GM12872 (cell line): ENCODE data around the gene GDF11.
A peak's percentile ranks its signal among the peaks of the same experiment; 100 is the strongest.

ENCODE experiments used
- TF ChIP-seq, protein P1 (sequence below): IDR thresholded peaks from 3 replicates; pipeline ENCODE4 v1.5.1; 2011; ENCODE audit warnings: low read depth, mild to moderate bottlenecking, low read length, moderate library complexity; ENCODE audit not compliant: insufficient read depth

GDF11 gene

DNA sequence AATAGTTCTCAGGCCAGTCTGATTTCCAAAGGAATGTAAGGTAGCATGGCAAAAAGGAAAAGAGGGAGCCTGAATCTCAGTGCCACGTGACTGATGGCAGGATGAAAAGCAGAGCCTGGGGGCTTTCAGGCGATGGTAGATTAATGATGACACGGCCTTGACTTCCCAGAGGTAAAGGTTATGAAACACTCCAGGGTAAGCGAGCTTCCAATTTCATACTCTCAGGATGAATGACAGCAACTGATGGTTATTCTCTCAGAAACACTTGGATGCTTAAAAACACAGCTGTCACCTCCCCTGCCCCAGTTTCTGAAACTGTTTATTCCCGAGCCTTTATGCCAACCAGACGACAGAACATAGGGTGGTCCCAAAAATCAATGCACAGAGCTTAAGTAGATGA, 28.8 kb downstream of the GDF11 start:
- TF ChIP-seq, protein P1, sequence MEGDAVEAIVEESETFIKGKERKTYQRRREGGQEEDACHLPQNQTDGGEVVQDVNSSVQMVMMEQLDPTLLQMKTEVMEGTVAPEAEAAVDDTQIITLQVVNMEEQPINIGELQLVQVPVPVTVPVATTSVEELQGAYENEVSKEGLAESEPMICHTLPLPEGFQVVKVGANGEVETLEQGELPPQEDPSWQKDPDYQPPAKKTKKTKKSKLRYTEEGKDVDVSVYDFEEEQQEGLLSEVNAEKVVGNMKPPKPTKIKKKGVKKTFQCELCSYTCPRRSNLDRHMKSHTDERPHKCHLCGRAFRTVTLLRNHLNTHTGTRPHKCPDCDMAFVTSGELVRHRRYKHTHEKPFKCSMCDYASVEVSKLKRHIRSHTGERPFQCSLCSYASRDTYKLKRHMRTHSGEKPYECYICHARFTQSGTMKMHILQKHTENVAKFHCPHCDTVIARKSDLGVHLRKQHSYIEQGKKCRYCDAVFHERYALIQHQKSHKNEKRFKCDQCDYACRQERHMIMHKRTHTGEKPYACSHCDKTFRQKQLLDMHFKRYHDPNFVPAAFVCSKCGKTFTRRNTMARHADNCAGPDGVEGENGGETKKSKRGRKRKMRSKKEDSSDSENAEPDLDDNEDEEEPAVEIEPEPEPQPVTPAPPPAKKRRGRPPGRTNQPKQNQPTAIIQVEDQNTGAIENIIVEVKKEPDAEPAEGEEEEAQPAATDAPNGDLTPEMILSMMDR, result no peak

DNA sequence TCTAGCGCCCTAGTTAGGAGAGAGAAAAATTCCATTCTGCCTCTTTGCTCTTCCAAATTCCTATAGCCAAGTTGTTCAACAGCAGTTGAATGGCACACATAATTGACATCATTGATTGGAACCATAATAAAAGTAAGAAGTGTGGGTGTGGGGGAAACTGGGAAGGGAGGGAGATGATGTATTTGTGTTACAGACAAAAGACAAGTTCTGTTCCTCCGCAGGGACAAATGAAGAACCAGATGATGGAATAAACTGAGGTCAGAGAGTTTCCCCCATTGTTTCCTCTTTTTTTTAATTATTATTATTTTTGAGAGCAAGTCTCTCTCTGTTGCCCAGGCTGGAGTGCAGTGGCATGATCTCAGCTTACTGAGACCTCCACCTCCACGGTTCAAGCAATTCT, 34.9 kb downstream of the GDF11 start:
- TF ChIP-seq, protein P1, result no peak

DNA sequence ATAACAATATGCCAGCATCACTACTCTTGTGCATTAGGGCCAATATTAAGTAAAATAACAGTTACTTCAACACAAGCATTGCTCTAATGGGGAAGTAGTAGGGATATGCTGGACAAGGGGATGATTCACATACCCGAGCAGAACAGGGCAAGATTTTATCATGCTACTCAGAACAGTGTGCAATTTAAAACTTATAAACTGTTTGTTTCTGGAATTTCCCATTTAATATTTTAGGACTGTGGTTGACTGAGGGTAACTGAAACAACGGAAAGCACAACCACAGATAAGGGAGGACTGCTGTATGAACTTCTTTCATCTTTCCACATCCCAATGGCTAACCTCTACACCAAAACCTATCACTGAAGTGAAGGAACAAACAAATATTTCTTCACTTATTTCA, 37.8 kb downstream of the GDF11 start:
- TF ChIP-seq, protein P1, result no peak

DNA sequence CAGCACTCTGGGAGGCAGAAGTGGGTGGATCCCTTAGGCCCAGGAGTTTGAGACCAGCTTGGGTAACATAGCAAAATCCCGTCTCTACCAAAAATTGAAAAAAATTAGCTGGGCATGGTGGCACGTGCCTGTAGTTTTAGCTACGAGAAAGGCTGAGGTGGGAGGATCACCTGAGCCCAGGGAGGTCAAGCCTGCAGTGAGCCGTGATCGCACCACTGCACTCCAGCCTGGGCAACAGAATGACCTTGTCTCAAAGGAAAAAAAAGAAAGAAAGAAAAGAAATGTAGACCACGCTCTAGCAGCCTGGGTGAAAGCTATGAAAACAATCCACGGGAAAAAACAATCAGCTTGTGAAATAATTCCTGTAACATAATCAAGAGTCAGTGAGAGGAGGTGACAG, 45.6 kb downstream of the GDF11 start:
- TF ChIP-seq, protein P1, result no peak

DNA sequence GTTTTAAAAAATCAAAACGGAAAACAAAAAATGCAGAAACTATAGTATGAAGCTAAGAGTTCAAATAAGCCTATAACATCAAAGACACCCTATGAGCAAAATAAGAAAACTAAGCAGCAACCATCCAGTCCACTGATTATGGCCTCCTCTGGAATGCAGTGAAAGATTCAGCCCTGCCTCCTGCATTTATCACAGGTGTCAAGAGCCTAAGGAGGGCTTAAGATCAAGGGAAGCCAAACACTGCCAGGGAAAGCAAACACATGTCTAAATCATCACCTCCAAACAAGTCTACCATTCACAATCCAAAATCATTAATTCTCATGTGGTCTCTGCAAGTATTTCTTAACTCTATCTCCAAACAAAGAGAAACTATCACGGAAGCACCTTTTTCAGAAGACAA, 46.2 kb downstream of the GDF11 start:
- TF ChIP-seq, protein P1, result no peak

DNA sequence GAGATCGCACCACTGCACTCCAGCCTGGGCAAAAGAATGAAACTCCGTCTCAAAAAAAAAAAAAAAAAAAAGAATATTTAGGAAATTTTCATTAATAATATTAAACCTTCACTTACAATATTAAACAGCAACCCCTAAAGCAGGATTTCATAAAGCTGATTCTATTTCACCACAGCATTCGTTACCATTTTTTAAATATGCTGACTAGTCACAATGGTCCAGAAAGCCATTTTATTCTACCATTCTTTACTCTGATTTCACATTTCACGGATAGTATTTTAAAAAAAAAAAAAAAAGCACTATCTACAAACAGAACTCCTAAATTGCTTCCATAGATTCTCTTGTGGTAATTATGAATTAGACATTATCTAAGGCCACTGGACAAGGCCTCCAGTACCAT, 47.0 kb downstream of the GDF11 start:
- TF ChIP-seq, protein P1, result no peak

DNA sequence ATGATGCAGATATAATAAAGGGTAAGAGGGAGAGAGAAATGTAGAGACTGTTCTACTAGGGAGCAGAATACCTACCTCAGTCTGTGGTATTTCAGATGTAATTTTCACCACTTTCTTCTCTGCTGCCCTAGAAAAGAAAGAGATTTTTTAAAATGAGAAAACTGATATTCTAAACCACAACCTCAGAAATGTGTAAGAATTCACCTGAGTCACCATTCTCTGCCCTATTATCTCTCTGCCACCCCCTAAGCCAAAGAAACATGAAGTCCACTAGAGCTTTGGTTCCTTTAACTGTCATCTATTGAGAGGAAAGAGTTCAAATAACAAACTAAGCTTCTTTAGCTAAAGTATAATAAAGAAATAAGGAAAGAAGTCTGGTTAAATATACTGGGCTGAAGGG, 53.0 kb downstream of the GDF11 start:
- TF ChIP-seq, protein P1, result no peak

DNA sequence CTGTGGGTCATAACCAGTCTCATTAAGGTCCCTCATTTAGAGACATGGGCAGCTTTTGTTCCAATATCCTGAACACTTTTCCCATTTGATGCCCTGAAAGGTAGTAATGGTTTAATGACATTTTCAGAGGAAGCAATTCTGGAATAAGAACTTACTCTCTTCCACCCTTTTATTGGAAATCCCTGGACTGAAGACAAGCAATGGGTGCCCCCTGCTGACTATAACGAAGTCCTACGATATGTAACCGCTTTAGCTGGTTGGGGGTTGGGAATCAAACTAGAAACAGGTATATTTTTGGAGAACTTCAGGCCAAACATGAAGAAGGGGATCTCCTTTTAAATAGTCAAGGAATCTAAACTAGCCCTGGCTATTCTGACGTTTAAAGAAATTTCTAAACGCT, 54.1 kb downstream of the GDF11 start:
- TF ChIP-seq, protein P1, result peak; percentile 33
